IPS-15b (cell line): ENCODE measurements around the gene HLA-DQA1.
"Not testable (repeated sequence)": the region's sequence is repeated elsewhere in the genome, so short reads cannot be mapped to it uniquely, and the experiment has no call there.

Experiments used
- H3K27me3 ChIP-seq: one replicate; pipeline ENCODE4 v1.6.1; 2013; ENCODE audit warnings: low read length; ENCODE audit not compliant: control insufficient read depth, insufficient read depth
- H3K36me3 ChIP-seq: one replicate; pipeline ENCODE4 v1.6.1; 2013; ENCODE audit warnings: low read length; ENCODE audit not compliant: control insufficient read depth, insufficient read depth
- H3K4me1 ChIP-seq: one replicate; pipeline ENCODE4 v1.6.1; 2013; ENCODE audit warnings: mild to moderate bottlenecking, low read length; ENCODE audit not compliant: control insufficient read depth, insufficient read depth
- H3K4me3 ChIP-seq: one replicate; pipeline ENCODE4 v1.5.1; 2013; ENCODE audit warnings: low read depth, low read length
- H3K9ac ChIP-seq: one replicate; pipeline ENCODE4 v1.6.1; 2013; ENCODE audit warnings: low read depth, mild to moderate bottlenecking, low read length
- H3K9me3 ChIP-seq: one replicate; pipeline ENCODE4 v1.6.1; 2013; ENCODE audit warnings: mild to moderate bottlenecking, low read length; ENCODE audit not compliant: control insufficient read depth, insufficient read depth

HLA-DQA1 gene

GRCh38 chr6:32642720-32643106 is 5.5 kb downstream of the HLA-DQA1 start:
- Histone ChIP-seq H3K9ac (no peak overlapping the region), H3K4me3 (no peak overlapping the region), H3K4me1 (no peaks in the 10 kb centered on the region), H3K9me3 (no peaks in the 10 kb centered on the region), H3K27me3 (no peaks in the 10 kb centered on the region), H3K36me3 (no peaks in the 10 kb centered on the region)

- Histone ChIP-seq H3K27me3 (no peaks in the 10 kb centered on the region), H3K4me1 (no peaks in the 10 kb centered on the region), H3K4me3 (no peak overlapping the region), H3K9ac (no peak overlapping the region), H3K36me3 (no peaks in the 10 kb centered on the region), H3K9me3 (no peaks in the 10 kb centered on the region)
Observed at GRCh38 chr6:32643904-32644303, 6.7 kb downstream of the HLA-DQA1 start.

DNA sequence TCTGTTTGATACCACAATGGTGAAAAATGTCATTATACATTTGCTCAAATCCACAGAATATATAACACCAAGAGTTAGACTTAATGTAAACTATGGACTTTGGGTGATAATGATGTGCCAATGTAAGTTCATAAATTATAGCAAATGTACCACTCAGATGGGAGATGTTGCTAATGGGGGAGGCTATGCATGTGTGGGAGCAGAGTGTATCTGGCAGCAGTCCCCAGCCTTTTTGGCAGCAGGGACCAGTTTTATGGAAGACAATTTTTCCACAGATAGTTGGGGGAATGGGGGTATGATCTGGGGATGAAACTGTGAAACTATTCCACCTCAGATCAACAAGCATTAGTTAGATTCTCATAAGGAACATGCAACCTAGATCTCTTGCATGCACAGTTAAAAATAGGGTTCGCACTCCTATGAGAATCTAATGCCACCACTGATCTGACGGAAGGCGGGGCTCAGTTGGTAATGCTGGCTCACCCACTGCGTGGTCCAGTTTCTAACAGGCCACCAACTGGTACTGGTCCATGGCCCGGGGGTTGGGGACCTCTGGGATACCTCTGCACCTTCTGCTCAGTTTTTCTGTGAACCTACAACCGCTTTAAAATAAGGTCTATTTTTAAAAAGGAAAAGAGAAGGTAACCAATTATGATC is 8.0 kb downstream of the HLA-DQA1 start:
- H3K4me3 ChIP-seq: no peak overlapping the region
- no peaks in the 10 kb centered on the region for H3K9me3 ChIP-seq
- H3K27me3 ChIP-seq: no peaks in the 10 kb centered on the region
- H3K9ac ChIP-seq: no peak overlapping the region
- no peaks in the 10 kb centered on the region for H3K36me3 ChIP-seq
- no peaks in the 10 kb centered on the region for H3K4me1 ChIP-seq

DNA sequence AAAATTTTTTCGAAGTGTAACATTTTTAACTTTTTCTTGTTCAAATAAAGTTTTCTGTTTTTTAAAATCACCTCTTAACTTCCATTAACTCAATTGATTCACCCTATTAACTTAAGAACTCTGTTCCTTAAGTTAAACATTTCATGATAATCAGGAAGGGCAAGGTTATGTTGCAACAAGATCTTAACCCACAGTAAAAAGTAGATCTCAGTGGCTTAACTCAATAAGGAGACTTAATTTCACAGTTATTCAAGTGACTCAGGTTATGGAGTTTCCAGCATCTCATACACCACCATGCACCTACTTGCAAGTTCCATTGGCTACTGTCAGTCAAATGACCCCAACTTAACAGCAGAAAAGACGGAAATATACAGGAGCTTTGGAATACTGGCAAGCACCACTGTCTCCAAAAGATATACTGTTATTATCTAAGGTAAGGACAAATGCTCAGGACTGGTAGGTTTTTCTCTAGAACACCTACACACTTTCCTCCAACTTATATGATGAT is 18.1 kb downstream of the HLA-DQA1 start:
- H3K9ac ChIP-seq: no peak overlapping the region
- H3K4me3 ChIP-seq: no peak overlapping the region
- H3K36me3 ChIP-seq: no peaks in the 10 kb centered on the region
- no peaks in the 10 kb centered on the region for H3K9me3 ChIP-seq
- no peaks in the 10 kb centered on the region for H3K27me3 ChIP-seq
- peaks cover 14% of the 10 kb centered on the region for H3K4me1 ChIP-seq

- H3K36me3 ChIP-seq, H3K4me3 ChIP-seq, H3K27me3 ChIP-seq, H3K9ac ChIP-seq, H3K9me3 ChIP-seq: not testable (repeated sequence)
- H3K4me1 ChIP-seq: peaks cover 14% of the 10 kb centered on the region
Observed at GRCh38 chr6:32657329-32657728, 20.1 kb downstream of the HLA-DQA1 start.

DNA sequence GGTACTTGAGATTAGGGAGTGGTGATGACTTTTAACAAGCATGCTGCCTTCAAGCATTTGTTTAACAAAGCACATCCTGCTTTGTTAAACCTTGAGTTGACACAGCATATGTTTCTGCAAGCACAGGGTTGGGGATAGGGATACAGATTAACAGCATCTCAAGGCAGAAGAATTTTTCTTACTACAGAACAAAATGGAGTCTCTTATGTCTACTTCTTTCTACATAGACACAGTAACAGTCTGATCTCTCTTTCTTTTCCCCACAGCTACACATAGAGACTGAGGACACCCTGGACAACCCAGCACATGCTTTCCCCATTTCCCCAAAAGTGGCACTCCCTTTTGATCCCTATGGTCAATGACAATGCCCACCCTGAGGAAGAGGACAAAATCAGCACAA is 20.6 kb downstream of the HLA-DQA1 start:
- H3K9ac ChIP-seq, H3K9me3 ChIP-seq, H3K36me3 ChIP-seq, H3K4me3 ChIP-seq, H3K27me3 ChIP-seq: not testable (repeated sequence)
- peaks cover 14% of the 10 kb centered on the region for H3K4me1 ChIP-seq

- Histone ChIP-seq H3K27me3 (peaks cover 1% of the 10 kb centered on the region), H3K4me1 (peaks cover 14% of the 10 kb centered on the region), H3K4me3 (no peak overlapping the region)
Observed at GRCh38 chr6:32658268-32658897, 21.2 kb downstream of the HLA-DQA1 start.

GRCh38 chr6:32659856-32660595 is 22.8 kb downstream of the HLA-DQA1 start:
- Histone ChIP-seq H3K9me3 (no peaks in the 10 kb centered on the region), H3K4me1 (peaks cover 16% of the 10 kb centered on the region), H3K4me3 (no peak overlapping the region), H3K36me3 (peaks cover 10% of the 10 kb centered on the region), H3K27me3 (peaks cover 5% of the 10 kb centered on the region), H3K9ac (no peak overlapping the region)

More at GRCh38 chr6:32658268-32658897, 21.2 kb downstream of the HLA-DQA1 start:
- H3K9ac ChIP-seq: no peak overlapping the region
- no peaks in the 10 kb centered on the region for H3K9me3 ChIP-seq
- peaks cover 10% of the 10 kb centered on the region for H3K36me3 ChIP-seq

DNA sequence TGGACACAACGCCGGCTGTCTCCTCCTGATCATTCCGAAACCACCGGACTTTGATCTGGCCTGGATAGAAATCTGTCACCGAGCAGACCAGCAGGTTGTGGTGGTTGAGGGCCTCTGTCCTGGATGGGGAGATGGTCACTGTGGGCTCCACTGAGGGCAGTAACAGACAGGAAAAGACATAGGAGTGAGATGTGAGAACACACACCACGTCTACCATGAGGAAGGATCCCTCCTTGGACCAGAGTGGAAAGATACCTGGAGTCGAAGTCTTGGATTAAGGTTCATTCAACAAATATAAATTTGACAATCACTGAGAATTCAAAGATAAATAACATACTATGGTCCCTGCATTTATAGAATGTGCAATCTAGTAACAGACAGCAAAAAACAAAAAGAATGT is 24.9 kb downstream of the HLA-DQA1 start:
- H3K4me1 ChIP-seq: peaks cover 15% of the 10 kb centered on the region
- H3K4me3 ChIP-seq: no peak overlapping the region

DNA sequence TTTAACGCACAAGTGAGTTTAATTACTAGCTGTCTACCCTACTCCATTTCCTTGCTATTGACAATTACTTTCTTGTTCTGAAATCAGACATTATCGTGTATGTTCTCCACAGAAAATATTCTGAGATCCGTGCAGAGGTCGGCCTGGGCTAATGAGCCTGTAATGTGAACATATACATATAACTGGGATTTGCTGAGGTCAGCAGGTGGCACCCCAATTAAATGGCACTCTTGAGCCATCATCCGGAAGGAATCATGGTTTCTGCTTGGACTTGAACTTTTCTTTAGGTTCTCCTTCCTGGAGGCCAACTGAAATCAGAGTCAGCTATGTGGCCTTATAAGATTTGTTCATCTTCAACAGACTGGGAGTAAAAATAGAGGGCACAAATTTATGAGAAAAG is 25.6 kb downstream of the HLA-DQA1 start:
- Histone ChIP-seq H3K27me3 (peaks cover 17% of the 10 kb centered on the region), H3K9ac (no peak overlapping the region), H3K4me1 (peaks cover 13% of the 10 kb centered on the region), H3K9me3 (no peaks in the 10 kb centered on the region), H3K36me3 (peaks cover 10% of the 10 kb centered on the region), H3K4me3 (no peak overlapping the region)

More for the DNA sequence above, 24.9 kb downstream of the HLA-DQA1 start:
- H3K36me3 ChIP-seq: peaks cover 10% of the 10 kb centered on the region
- no peaks in the 10 kb centered on the region for H3K9me3 ChIP-seq
- peaks cover 17% of the 10 kb centered on the region for H3K27me3 ChIP-seq
- H3K9ac ChIP-seq: no peak overlapping the region

DNA sequence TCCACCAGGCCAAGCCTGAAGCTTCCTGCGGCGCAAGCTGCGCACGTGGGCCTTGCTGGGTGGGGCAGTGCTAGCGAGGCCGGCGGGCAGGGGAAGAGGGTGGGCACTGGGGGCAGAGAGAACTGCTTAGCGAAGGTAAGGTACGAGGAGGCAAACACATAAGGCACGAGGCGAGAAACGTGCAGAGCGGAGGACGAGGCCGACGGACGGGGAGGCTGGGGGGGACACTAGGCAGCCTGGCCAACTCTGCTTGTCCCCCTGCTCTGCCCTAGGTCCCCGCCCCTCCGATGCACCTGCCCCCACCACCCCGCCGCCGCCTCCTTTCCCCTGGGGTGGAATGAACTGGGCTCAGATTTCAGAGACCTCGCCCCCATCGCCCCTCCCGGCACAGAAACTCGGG is 27.1 kb downstream of the HLA-DQA1 start:
- H3K4me3 ChIP-seq: peak overlapping the region; percentile 79
- peaks cover 8% of the 10 kb centered on the region for H3K4me1 ChIP-seq
- H3K9ac ChIP-seq: no peak overlapping the region
- H3K9me3 ChIP-seq: no peaks in the 10 kb centered on the region
- H3K27me3 ChIP-seq: peaks cover 17% of the 10 kb centered on the region
- H3K36me3 ChIP-seq: peaks cover 10% of the 10 kb centered on the region
